HG03159 (cell line): Measurements from ENCODE around the gene TAF8.

Source experiments
- ATAC-seq: cut with Tn5 transposase; IDR thresholded peaks from one replicate; pipeline ENCODE4 v1.9.1; 2021; ENCODE audit warnings: mild to moderate bottlenecking, moderate library complexity; ENCODE audit not compliant: unreplicated experiment

The TAF8 gene

DNA sequence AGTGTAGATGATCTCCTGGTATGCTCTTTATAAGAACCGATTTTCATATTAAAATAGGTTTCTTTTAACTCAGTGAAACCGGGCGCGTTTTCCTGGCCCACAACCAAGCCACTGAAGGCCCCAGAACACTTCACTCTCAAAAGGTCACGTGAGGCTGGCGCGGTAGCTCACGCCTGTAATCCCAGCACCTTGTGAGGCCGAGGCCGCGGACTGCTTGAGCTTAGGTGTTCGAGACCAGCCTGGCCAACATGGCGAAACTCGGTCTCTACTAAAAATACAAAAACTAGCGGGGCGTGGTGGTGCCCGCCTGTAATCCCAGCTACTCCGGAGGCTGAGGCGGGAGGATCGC lies 402 bp upstream of the TAF8 start:
- no peak for ATAC-seq

DNA sequence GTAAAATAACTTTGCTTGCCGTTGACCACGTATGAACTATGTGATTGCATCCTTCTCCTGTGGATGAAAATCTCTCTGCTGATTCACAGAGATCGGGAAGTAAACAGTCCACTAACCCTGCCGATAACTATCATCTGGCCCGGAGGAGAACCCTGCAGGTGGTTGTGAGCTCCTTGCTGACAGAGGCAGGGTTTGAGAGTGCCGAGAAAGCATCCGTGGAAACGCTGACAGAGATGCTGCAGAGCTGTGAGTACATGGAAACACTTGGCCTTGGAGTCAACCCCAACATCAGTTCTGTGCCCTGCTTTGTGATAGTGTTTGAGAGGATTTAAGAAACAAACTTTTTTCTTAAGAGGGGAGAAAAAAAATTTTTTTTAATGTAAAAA lies 937 bp downstream of the TAF8 start:
- no peak for ATAC-seq

DNA sequence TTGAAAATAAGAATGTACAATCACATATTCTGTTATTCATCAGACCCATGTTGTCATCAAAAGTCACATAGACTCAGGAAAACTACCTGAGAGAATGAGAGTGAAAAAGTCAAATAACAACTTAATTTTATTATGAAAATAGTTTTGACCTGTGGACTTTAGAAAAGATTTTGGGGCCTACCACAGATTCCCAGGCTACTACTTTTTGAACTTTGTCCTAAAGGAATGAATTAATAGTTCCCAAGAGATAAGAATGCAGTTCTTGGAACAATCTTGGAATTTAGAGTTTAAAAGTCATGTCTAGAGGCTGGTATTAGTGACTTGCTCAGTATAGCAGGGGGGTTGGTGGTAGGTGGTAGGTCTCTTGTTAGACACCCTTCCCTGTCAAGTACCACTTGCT lies 3.3 kb downstream of the TAF8 start:
- ATAC-seq, result no peak

DNA sequence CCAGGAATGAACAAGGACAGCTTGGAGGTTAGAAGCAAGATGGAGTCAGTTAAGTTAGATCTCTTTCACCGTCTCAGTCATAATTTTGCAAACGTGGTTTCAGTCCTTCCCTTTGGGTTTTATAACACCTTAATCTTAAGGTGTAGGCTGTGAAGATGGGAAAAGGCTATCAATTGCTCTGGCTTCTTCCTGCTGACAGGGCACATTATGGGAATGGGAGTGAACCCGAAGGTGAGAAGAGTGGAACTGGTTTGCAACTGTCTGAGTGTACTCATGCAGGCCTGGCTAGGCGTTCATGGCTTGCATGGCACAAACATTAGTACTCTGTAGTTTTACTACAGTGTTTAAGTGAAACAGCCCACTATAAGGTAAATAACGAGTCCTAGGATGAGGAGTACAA lies 9.4 kb downstream of the TAF8 start:
- ATAC-seq, result no peak

DNA sequence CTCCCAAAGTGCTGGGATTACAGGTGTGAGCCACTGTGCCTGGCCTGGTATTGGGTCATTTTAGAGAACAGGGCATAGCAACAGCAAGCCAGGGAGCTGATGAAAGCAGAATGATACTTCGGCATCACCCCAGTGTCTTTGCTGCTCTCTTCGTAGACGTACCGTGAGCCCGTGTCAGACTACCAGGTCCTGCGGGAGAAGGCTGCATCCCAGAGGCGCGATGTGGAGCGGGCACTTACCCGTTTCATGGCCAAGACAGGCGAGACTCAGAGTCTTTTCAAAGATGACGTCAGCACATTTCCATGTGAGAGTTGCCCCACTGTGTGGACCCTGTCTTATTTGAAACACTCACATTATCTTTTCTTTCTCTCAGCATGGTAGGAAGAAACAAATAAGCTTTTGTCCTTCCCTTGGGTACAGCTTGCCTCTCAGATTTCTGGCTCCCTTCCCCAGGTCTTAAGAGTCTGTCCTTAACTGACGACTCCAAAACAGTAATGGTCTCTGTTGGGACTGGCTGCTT lies 15.9 kb downstream of the TAF8 start:
- no peak for ATAC-seq

DNA sequence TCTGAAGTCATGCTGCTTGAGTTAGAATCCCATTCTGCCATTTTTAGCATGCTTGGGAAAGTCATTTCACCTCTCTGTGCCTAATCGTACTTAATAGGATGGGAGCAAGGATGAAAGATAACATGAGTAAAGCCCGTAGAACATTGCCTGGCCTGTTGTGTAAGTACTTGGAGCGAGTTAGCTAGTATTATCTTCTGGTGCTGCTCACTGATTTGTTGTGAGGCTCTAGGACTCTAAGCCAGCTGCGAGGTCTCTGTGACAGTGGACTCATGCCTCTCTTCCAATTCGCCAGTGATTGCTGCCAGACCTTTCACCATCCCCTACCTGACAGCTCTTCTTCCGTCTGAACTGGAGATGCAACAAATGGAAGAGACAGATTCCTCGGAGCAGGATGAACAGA lies 17.8 kb downstream of the TAF8 start:
- no peak for ATAC-seq

DNA sequence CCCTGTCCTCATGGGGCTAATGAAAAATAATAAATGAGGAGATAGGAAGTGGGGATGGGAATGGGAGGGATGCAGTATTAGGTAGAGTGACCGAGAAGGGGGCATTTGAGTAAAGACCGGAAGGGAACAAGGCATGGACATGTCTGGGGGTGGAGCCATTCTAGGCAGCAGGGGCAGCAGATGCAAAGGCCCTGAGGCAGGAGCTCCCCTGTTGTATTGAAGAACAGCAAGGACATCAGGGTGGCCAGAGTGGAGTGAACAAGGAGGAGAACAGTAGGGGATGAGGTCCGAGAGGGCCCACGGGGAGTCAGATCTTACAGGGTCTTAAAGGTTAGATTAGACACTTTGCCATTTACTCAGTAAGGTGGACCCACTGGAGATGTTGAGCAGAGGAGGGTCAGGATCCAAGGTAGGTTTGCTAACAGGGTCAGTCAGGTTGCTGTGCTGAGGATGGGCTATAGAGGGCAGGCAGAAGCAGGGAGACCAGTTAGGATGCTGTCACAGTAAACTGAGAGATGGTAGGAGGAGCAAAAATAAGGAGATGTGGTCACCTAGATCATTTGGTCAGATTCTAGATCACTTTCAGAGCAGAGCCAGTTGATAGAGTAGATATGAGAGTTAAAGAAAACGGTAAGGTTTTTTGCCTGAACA lies 18.7 kb downstream of the TAF8 start:
- ATAC-seq, result no peak

DNA sequence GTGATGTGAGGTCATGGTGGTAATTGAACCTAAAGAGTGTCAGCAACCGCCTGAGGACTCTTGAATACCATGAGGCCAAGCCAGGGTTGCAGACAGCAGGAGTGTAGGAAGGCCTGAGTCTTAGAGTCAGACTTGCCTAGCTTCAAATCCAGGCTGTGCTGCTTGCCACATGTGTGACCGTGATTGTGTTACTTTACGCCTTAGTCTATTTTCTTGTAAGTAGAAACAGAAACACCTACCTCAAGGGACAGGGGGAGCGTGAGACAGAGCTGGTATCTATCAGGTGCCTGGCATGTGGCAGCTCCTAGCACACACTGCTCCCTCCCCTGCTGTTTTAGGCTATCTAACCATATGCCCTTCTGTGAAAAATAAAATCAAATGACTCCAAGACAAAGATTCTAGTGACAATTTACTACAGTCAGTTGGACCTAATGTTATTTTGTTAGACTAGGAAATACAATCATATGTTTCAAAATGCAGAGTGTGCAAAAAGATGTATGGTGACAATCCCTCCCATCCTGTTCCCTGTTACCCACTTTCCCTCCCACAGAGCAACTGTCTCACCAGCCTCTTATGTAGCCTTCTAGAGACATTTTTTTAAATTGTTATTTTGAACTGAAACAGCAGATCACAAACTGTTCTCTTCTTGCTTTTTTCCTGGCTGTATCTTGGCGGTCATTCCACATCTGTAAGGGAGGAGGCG lies 21.7 kb downstream of the TAF8 start:
- no peak for ATAC-seq

DNA sequence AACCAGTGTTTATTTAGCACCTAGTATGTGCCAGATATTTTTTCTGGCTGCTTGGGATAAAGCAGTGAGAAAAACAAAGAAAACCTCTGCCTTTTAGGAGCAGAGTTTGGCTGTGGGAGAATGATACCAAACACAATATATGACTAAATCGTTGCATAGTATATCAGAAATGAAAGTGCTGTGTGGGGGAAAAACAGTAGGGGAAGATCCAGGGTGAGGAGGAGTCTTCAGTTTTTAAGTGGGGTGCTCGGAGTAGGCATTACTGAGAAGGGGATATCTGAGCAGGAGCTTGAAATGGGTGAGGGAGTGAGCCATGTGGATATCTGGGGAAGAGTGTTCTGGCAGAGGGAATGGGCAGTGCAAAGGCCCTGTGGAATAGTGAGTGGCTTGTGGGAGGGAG lies 23.0 kb downstream of the TAF8 start:
- ATAC-seq, result no peak

DNA sequence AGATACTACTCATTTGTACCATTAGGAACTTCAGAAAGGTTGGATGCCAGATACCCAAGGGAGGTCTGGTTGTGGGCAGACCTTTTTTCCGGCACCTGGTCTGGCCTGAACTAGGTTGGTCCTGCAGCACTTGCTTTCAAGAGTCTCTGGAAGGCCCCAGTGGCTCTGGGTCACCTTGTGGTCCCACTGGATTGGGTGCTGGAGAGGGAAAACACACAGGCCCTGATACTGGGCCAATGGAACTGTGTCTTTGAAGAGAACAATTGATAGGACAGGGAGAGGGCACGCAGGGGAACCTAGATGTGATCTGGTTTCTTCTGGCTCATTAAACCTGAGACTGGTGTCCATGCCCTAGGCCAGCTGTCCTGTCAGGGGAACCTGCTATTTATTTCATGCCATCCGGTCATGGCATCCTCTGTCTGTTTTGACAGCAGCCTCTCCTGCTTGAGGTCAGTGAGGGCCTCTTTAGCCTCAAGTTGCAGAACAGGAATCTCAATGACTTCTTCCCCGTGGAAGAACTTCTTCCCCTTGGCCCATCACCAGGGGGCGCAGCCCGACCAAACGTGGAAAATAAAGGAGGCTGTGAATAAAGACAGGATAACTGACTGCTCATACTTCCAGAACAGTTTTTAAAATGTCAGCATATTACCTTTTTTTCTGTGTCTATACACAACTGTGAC lies 25.0 kb downstream of the TAF8 start:
- ATAC-seq, result no peak

DNA sequence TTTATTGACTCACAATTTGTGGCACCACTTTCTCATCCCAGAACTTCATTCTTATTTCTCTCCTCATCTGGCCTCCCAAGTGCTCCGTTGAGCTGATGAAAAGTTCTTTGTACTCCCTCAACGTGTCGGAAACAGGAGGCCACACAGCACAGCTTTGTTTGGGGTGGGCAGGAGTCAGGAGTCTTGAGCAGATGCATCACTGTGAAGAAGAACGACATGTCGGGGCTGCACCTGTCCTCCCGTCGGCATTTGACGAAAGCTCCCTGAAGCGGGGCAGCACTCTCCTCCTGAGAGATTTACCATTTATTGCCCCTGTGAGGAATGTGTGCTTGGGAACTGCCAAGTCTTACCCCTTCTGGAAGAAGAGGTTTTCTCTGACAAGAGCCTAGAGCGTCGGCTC lies 28.1 kb downstream of the TAF8 start:
- ATAC-seq, result no peak

DNA sequence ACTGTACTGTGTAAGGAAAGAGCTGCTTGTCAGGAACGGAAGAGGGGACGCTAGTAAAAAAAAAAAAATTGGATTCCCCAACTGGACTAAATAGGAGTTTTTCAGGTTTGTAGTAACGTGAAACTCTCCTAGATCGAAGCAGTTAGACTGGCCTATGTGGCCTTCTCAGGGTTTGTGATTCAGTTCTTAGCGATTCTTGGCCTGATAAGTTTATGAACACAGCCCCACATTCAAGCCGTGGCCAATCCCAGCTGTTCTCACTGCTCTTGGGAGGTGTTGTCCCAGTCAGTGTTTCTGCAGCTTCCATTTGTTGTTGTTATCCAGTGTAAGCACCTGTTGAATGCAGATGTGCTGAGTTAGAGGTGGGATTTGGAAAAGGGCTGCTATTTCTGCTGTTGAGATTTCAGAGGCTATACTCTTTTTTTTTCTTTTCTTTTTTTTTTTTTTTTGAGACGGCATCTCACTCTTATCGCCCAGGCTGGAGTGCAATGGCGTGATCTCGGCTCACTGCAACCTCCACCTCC lies 29.7 kb downstream of the TAF8 start:
- ATAC-seq, result no peak

DNA sequence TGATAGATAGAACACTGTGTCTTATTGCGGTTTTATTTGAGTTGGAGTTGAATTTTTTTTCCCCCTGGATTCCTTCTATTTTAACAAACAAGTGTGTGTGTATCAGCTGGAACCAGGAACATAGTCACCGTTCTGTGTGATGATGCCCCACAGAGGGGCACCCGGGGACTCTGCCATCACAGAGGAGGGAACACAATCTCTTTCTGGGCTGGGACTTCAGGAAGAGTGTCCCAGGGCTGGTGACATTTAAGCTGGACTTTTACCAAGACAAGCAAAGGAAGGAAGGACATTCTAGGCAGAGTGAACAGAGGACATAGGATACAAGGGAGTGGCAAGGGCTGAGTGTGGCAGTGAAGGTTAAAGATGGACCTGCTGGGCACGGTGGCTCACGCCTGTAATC lies 33.2 kb downstream of the TAF8 start:
- no peak for ATAC-seq

DNA sequence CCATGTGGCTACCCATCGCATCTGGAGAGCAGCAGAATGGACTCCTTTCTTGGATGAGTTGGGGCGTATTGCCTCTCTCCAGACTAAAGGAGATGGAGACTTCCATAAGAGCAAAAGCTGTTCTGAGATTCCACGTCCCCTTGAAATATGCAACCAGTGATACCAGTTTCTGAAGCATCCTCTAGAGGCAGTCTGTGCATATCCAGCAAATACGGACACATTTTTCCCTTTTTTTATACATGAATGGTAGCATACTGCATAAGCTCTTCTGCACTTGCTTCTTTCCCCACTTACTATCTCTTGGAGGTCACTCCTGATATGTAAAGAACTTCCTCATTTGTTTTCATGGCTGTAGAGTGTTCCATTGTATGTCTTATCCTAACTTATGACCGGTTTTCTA lies 34.6 kb downstream of the TAF8 start:
- no peak for ATAC-seq

DNA sequence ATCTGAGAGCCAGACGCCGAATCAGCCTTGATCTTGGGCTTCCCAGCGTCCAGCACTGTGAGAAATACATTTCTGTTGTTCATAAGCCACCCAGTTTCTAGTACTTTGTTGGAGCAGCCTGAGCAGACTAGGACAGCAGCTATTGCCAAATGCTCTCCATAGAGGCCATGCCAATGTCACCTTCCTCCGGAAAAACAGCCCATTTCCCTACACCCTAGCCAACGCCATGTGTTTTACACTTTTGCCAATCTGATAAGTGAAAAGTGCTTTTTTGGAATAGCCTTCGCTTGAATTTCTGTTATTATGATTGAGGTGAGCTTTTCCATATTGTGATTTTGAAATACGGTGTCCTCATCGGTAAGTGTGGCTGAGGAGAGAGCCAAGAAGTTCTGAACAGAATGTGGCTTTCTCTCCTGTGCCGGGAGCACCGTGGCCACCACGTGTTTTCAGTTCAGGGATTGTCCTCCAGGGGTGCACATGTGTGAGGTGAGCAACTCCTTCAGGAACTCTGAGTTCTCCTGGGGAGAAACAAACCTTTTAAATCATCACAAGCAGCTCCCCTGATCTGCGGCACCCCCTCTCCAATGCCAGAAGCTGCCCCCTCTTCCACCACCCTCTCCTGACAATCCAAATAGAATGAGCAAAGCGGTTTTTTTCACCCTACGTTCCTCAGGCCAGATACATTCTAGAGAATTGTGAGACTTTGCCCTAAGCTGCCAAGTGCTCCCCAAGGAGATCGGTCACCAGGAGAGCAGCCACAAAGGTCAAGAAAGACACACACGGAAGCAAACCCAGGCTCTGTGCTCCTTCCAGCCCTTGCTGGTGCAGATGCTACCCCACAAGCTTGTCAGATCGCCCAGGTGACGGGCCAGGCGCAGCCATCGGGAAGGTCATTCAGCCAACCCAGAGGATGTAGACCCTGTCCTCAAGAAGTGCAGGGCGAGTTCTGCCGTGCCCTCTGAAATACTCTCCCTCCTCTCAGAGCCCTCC lies 36.0 kb downstream of the TAF8 start:
- ATAC-seq, result no peak

DNA sequence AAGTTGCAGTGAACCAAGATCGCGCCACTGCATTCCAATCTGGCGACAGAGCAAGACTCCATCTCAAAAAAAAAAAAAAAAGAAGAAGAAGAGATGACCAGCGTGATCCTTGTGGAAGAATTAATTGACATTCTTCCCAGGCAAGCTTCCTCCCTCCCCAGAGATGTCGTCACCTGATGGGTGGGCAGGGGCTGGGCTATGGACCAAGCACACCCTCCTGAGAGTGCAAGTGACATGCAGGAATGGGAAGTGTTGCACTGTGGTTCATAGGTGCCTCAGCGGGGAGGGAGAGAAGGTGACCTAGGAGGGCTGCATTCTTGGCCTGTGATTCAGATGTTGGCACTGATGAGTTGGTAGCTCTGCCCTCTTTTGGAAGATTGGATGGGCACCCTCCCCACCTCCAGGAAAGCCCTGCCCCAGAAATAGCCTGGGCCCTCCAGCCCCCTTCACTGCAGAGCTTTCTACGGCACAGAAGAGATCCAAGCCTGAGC lies 37.8 kb downstream of the TAF8 start:
- no peak for ATAC-seq

DNA sequence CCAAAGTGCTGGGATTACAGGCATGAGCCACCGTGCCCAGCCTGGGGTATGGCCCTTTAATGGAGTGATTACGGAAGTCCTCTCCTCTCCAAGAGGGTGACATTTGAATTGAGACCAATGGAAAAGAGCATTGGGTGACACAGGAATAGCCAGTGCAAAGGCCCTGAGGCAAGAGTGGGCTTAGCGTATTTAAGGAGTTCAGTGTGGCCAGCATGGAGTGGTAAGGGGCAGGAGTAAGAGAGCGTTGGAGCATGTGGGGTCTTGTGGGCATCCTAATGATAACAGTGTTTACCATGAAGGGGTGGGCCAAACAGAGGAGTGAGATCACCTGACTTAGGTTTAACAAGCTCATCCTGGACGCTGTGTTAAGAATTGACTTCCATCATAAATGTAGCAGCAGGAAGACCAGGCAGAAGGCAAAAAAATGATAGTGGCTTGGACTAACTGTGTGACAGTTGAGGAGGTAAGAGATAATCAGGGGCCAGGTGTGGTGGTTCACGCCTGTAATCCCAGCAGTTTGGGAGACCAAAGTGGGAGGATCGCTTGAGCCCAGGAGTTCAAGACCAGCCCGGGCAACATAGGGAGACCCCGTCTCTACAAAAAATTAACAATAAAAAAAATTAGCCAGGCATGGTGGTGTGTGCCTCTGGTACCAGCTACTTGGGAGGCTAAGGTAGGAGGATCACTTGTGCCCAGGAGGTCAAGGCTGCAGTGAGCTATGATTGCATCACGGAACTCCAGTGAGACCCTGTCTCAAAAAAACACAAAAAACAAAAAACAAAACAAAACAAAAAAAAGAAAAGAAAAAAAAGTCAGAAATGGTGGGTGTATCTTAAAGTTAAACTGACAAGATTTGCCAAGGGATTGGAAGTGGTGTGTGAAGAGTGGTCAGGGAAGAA lies 40.7 kb downstream of the TAF8 start:
- ATAC-seq, result no peak

DNA sequence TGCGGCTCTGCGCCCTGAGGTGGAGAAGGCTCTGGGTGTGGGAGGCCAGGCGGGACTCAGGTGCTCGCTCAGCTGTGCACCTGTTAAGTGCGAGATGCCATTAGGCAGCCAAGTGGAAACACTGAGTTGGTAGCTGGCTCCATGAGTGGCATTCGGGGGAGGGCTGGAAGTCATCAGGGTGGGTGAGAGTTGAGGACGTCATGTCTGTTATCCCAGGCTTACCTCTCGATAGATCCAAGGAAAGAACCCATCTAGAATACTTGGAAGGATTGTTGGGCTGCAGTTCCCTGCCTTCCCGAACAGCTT lies 41.3 kb downstream of the TAF8 start:
- ATAC-seq, result no peak

DNA sequence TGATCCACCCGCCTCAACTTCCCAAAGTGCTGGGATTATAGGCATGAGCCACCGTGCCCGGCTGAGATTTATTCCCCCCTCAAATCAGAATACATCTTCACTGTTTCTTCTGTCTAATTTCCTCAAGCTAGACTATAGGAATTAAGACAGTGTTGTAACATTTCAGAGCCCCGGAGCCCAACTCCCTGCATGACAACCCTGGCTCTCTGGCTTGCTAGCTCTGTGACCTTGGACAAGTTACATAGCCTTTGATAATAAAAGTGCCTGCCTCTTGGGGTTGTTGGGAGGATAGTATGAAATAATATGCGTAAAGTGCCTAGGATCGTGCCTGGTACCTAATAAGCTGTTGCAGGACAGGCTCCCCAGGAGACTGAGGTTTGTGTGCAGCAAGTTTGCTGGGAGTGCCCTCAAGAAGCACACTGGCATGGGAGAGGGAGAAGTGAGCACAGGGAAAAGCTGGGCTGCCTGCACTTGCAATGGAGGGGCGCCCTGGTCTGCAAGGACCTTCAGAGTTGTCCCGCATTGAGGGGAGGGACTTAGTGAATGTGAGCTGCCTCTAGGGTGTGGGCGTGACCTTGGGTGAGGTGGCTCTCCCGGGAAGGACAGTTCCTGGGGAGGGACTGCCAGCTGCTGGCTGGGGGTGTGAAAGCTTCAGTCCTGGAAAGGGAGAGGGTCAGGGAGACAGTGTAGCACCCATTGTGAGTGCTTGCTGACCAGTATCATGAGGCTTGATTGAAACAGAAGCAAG lies 43.4 kb downstream of the TAF8 start:
- no peak for ATAC-seq
